Liver (tissue), 9 donors: ENCODE results near the gene IL2RA. TPM values are rescaled to one million over a fixed set of nuclear protein-coding genes. Genes with fewer than 3 reads are reported as not detected.

ENCODE experiments used
- DNase-seq: peaks from one replicate; pipeline ENCODE4 v3.0.0-alpha.2; 2017; ENCODE audit warnings: low spot score
- H3K27ac ChIP-seq, 2 donors: one replicate each; pipeline ENCODE4 v1.7.0; 2013; ENCODE audit warnings: inconsistent platforms in 2 of 2, low read length in 2 of 2, control low read depth in 1 of 2, low read depth in 1 of 2, mild to moderate bottlenecking in 1 of 2
- H3K27me3 ChIP-seq, 4 donors: one replicate each; pipeline versions ENCODE4 v1.6.1 to v1.7.0; 2013; ENCODE audit warnings: low read length in 3 of 4, inconsistent platforms in 1 of 4, mild to moderate bottlenecking in 1 of 4, moderate library complexity in 1 of 4; ENCODE audit not compliant: control insufficient read depth in 4 of 4, insufficient read depth in 4 of 4
- H3K36me3 ChIP-seq, 4 donors: one replicate each; pipeline versions ENCODE4 v1.6.1 to v1.7.0; 2013; ENCODE audit warnings: low read length in 3 of 4, mild to moderate bottlenecking in 3 of 4, low read depth in 1 of 4, moderate library complexity in 1 of 4; ENCODE audit not compliant: control insufficient read depth in 4 of 4, insufficient read depth in 3 of 4
- H3K4me1 ChIP-seq, 4 donors: one replicate each; pipeline versions ENCODE4 v1.6.1 to v1.7.0; 2013; ENCODE audit warnings: low read length in 3 of 4, mild to moderate bottlenecking in 3 of 4, moderate library complexity in 1 of 4; ENCODE audit not compliant: control insufficient read depth in 4 of 4, insufficient read depth in 4 of 4
- H3K4me3 ChIP-seq, 3 donors: one replicate each; pipeline versions ENCODE4 v1.6.1 to v1.7.0; 2013; ENCODE audit warnings: low read length in 3 of 3, control low read depth in 1 of 3, low read depth in 1 of 3, mild to moderate bottlenecking in 1 of 3
- H3K9ac ChIP-seq, 2 donors: one replicate each; pipeline ENCODE4 v1.7.0; 2013; ENCODE audit warnings: low read length in 2 of 2, mild to moderate bottlenecking in 2 of 2, moderate library complexity in 2 of 2, control low read depth in 1 of 2, low read depth in 1 of 2
- H3K9me3 ChIP-seq, 4 donors: one replicate each; pipeline versions ENCODE4 v1.6.1 to v1.7.0; 2013; ENCODE audit warnings: low read length in 3 of 4; ENCODE audit not compliant: control insufficient read depth in 4 of 4
- EGR1 ChIP-seq, 2 donors: IDR thresholded peaks; 2 replicates each; pipeline ENCODE4 v1.6.1; 2016 to 2018; ENCODE audit warnings: antibody characterized with exemption in 2 of 2, low read depth in 2 of 2
- FOXA1 ChIP-seq: IDR thresholded peaks from 2 replicates; pipeline ENCODE4 v1.6.1; 2016; ENCODE audit warnings: antibody characterized with exemption
- FOXA2 ChIP-seq: IDR thresholded peaks from 2 replicates; pipeline ENCODE4 v1.6.1; 2016; ENCODE audit warnings: antibody characterized with exemption
- GABPA ChIP-seq, 2 donors: IDR thresholded peaks in 1 of 2; conservative IDR thresholded peaks in 1 of 2; 2 replicates each; pipeline ENCODE4 v1.6.1; 2016; ENCODE audit warnings: antibody characterized with exemption in 2 of 2, mild to moderate bottlenecking in 1 of 2, moderate library complexity in 1 of 2
- HNF4A ChIP-seq, 2 donors: conservative IDR thresholded peaks; 2 replicates each; pipeline ENCODE4 v1.6.1; 2016; ENCODE audit warnings: antibody characterized with exemption in 2 of 2, mild to moderate bottlenecking in 2 of 2
- HNF4G ChIP-seq: IDR thresholded peaks from 2 replicates; pipeline ENCODE4 v1.6.1; 2016; ENCODE audit warnings: antibody characterized with exemption
- JUND ChIP-seq, 2 donors: IDR thresholded peaks; 2 replicates each; pipeline ENCODE4 v1.6.1; 2016; ENCODE audit warnings: antibody characterized with exemption in 2 of 2
- NR2F2 ChIP-seq: IDR thresholded peaks from 2 replicates; pipeline ENCODE4 v1.6.1; 2016; ENCODE audit warnings: antibody characterized with exemption
- RAD21 ChIP-seq, 2 donors: IDR thresholded peaks; 2 replicates each; pipeline ENCODE4 v1.6.1; 2016; ENCODE audit warnings: antibody characterized with exemption in 2 of 2, mild to moderate bottlenecking in 2 of 2
- RXRA ChIP-seq, 2 donors: IDR thresholded peaks; 2 replicates each; pipeline ENCODE4 v1.6.1; 2017 to 2018; ENCODE audit warnings: antibody characterized with exemption in 2 of 2, mild to moderate bottlenecking in 1 of 2
- SP1 ChIP-seq: IDR thresholded peaks from 2 replicates; pipeline ENCODE4 v1.6.1; 2018; ENCODE audit warnings: antibody characterized with exemption, mild to moderate bottlenecking
- TAF1 ChIP-seq: conservative IDR thresholded peaks from 2 replicates; pipeline ENCODE4 v1.6.1; 2016; ENCODE audit warnings: antibody characterized with exemption, mild to moderate bottlenecking
- YY1 ChIP-seq: IDR thresholded peaks from 2 replicates; pipeline ENCODE4 v1.6.1; 2016; ENCODE audit warnings: antibody characterized with exemption, mild to moderate bottlenecking
- ZBTB33 ChIP-seq: IDR thresholded peaks from 2 replicates; pipeline ENCODE4 v1.6.1; 2016; ENCODE audit warnings: antibody characterized with exemption
- WGBS: extraction: QIAGEN DNeasy Blood & Tissue Kit; methylation state at CpG from one replicate; pipeline ENCODE4 v1.1.7; 2013; 5-methylcytosine and 5-hydroxymethylcytosine counted together
- polyA plus RNA-seq, 2 donors: library from polyadenylated mRNA; stranded (reverse) in 1 of 2; unstranded in 1 of 2; fragments of 200-250 nt in 1 of 2; fragments of >200 nt in 1 of 2; fragmentation: Nextera tagmentation in 1 of 2; extraction: Ambion mirVana in 1 of 2; gene quantifications; one replicate each; pipeline versions ENCODE4 v1.2.1 to v1.2.3, GENCODE V29; 2013 to 2015
- total RNA-seq, 2 donors: library from RNA; depleted of rRNA; stranded (reverse); fragments of >200 nt; gene quantifications; one replicate each; pipeline ENCODE4 v1.2.3, GENCODE V29; 2014
- TF ChIP-seq, protein P1 (sequence below): fragments of 150-350 bp; IDR thresholded peaks from 2 replicates; pipeline ENCODE4 v1.5.1; 2017; ENCODE audit warnings: improper control_type of control experiment, low read depth, low read length; ENCODE audit not compliant: missing input control
- TF ChIP-seq, protein P2 (sequence below): IDR thresholded peaks from 2 replicates; pipeline ENCODE4 v1.6.1; 2016; ENCODE audit warnings: antibody characterized with exemption, mild to moderate bottlenecking
- TF ChIP-seq, protein P3 (sequence below): IDR thresholded peaks from 2 replicates; pipeline ENCODE4 v1.6.1; 2016; ENCODE audit warnings: antibody characterized with exemption
- TF ChIP-seq, protein P4 (sequence below): IDR thresholded peaks from 2 replicates; pipeline ENCODE4 v1.6.1; 2016; ENCODE audit warnings: antibody characterized with exemption
- donor health status: healthy.
- donor health status: healthy.
- donor health status: healthy.
- donor health status: healthy.
- donor health status: healthy.

Gene IL2RA
- total and polyA plus RNA-seq, 4 donors = 0.46 to 1.6 TPM; not detected in 2

DNA sequence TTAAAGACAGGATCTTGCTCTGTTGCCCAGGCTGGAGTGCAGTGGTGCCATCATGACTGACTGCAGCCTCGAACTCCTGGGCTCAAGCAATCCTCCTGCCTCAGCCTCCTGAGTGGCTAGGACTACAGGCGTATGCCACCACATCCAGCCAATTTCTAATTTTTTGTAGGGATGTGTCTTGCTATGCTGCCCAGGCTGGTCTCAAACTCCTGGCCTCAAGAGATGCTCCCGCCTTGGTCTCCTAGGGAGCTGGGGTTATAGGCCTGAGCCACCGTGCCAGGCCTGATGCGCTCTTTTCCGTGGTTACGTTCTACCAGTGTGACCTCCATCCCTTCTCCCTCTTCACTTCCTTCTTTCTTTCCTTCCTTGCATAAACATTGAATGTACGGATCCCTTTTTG is 50.6 kb downstream of the IL2RA start:
- Histone ChIP-seq H3K27me3 (no peaks in the 10 kb centered on the region), H3K9me3 (peaks cover 0 to 9% (median 1%) of the 10 kb centered on the region in 4 donors), H3K27ac (no peak overlapping the region), H3K9ac (no peak overlapping the region), H3K4me1 (peaks cover 0 to 3% (median 0%) of the 10 kb centered on the region in 4 donors), H3K4me3 (no peak overlapping the region), H3K36me3 (no peaks in the 10 kb centered on the region)
- 94% methylated on average over 8 of the region's 8 CpGs for WGBS
- DNase-seq = no peak
- TF ChIP-seq RXRA (IDR thresholded peaks at IDR 0.05) (no peak), JUND (IDR thresholded peaks at IDR 0.05) (no peak), TAF1 (no peak), FOXA2 (no peak), GABPA (IDR thresholded peaks at IDR 0.05 in 1 of 2, conservative IDR thresholded peaks at IDR 0.05 in 1 of 2) (no peak), HNF4A (conservative IDR thresholded peaks at IDR 0.05) (no peak), SP1 (no peak), ZBTB33 (no peak), FOXA1 (no peak), EGR1 (IDR thresholded peaks at IDR 0.05; ENCODE audit: low read depth in 2 of 2) (no peak), HNF4G (no peak), YY1 (no peak)
- TF ChIP-seq, protein P1, sequence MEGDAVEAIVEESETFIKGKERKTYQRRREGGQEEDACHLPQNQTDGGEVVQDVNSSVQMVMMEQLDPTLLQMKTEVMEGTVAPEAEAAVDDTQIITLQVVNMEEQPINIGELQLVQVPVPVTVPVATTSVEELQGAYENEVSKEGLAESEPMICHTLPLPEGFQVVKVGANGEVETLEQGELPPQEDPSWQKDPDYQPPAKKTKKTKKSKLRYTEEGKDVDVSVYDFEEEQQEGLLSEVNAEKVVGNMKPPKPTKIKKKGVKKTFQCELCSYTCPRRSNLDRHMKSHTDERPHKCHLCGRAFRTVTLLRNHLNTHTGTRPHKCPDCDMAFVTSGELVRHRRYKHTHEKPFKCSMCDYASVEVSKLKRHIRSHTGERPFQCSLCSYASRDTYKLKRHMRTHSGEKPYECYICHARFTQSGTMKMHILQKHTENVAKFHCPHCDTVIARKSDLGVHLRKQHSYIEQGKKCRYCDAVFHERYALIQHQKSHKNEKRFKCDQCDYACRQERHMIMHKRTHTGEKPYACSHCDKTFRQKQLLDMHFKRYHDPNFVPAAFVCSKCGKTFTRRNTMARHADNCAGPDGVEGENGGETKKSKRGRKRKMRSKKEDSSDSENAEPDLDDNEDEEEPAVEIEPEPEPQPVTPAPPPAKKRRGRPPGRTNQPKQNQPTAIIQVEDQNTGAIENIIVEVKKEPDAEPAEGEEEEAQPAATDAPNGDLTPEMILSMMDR = no peak
- TF ChIP-seq, protein P2, sequence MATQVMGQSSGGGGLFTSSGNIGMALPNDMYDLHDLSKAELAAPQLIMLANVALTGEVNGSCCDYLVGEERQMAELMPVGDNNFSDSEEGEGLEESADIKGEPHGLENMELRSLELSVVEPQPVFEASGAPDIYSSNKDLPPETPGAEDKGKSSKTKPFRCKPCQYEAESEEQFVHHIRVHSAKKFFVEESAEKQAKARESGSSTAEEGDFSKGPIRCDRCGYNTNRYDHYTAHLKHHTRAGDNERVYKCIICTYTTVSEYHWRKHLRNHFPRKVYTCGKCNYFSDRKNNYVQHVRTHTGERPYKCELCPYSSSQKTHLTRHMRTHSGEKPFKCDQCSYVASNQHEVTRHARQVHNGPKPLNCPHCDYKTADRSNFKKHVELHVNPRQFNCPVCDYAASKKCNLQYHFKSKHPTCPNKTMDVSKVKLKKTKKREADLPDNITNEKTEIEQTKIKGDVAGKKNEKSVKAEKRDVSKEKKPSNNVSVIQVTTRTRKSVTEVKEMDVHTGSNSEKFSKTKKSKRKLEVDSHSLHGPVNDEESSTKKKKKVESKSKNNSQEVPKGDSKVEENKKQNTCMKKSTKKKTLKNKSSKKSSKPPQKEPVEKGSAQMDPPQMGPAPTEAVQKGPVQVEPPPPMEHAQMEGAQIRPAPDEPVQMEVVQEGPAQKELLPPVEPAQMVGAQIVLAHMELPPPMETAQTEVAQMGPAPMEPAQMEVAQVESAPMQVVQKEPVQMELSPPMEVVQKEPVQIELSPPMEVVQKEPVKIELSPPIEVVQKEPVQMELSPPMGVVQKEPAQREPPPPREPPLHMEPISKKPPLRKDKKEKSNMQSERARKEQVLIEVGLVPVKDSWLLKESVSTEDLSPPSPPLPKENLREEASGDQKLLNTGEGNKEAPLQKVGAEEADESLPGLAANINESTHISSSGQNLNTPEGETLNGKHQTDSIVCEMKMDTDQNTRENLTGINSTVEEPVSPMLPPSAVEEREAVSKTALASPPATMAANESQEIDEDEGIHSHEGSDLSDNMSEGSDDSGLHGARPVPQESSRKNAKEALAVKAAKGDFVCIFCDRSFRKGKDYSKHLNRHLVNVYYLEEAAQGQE = no peak
- TF ChIP-seq, protein P3, sequence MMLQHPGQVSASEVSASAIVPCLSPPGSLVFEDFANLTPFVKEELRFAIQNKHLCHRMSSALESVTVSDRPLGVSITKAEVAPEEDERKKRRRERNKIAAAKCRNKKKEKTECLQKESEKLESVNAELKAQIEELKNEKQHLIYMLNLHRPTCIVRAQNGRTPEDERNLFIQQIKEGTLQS = no peak

- peaks cover 0 to 3% (median 0%) of the 10 kb centered on the region in 4 donors for H3K4me1 ChIP-seq
- H3K36me3 ChIP-seq = no peaks in the 10 kb centered on the region
- no peak overlapping the region for H3K27ac ChIP-seq
- DNase-seq = no peak
- no peak overlapping the region for H3K4me3 ChIP-seq
- WGBS = 92% methylated on average over 3 of the region's 3 CpGs
- peaks cover 0 to 9% (median 1%) of the 10 kb centered on the region in 4 donors for H3K9me3 ChIP-seq
- H3K9ac ChIP-seq = no peak overlapping the region
- H3K27me3 ChIP-seq = no peaks in the 10 kb centered on the region
- TF ChIP-seq HNF4G = no peak
- no peak for TF ChIP-seq NR2F2
- TF ChIP-seq RXRA (IDR thresholded peaks at IDR 0.05) = no peak
- TF ChIP-seq, protein P3 = no peak
- no peak for TF ChIP-seq SP1
- no peak for TF ChIP-seq FOXA1
- TF ChIP-seq HNF4A (conservative IDR thresholded peaks at IDR 0.05) = no peak
- TF ChIP-seq, protein P1 = no peak
- TF ChIP-seq JUND (IDR thresholded peaks at IDR 0.05) = no peak
- no peak for TF ChIP-seq EGR1 (IDR thresholded peaks at IDR 0.05; ENCODE audit: low read depth in 2 of 2)
- no peak for TF ChIP-seq TAF1
- TF ChIP-seq, protein P4, sequence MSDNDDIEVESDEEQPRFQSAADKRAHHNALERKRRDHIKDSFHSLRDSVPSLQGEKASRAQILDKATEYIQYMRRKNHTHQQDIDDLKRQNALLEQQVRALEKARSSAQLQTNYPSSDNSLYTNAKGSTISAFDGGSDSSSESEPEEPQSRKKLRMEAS = no peak
- TF ChIP-seq FOXA2 = no peak
- TF ChIP-seq ZBTB33 = no peak
- no peak for TF ChIP-seq RAD21 (IDR thresholded peaks at IDR 0.05)
- TF ChIP-seq GABPA (IDR thresholded peaks at IDR 0.05 in 1 of 2, conservative IDR thresholded peaks at IDR 0.05 in 1 of 2) = no peak
Measured at GRCh38 chr10:6010569-6010968, 51.6 kb downstream of the IL2RA start.
